ENCODE results near the gene DENND1A.

DNA sequence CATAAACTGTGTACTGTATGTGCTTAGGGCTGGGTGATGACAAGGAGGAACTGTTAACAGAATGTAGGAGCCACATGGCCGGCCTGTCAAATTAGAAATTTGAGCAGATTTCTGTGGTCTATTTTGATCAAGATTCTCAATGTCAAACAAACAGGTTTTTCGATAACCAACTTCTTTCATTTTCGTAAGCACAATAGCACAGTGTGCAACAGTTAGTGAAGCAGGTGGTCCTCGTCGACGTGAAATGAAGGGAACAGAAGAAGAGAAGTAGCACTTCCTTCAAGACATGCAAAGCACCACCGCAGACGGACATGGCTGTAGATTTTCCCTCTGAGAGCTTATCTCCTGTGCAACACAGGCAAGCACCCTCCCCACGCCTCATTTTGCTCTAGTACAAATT lies 321.8 kb downstream of the DENND1A start:
- TF ChIP-seq POLR2AphosphoS5 (IDR thresholded peaks at IDR 0.05) (no peak), EP300 (IDR thresholded peaks at IDR 0.05) (no peak), POLR2A (IDR thresholded peaks at IDR 0.05) (no peak)
- TF ChIP-seq, protein P1, sequence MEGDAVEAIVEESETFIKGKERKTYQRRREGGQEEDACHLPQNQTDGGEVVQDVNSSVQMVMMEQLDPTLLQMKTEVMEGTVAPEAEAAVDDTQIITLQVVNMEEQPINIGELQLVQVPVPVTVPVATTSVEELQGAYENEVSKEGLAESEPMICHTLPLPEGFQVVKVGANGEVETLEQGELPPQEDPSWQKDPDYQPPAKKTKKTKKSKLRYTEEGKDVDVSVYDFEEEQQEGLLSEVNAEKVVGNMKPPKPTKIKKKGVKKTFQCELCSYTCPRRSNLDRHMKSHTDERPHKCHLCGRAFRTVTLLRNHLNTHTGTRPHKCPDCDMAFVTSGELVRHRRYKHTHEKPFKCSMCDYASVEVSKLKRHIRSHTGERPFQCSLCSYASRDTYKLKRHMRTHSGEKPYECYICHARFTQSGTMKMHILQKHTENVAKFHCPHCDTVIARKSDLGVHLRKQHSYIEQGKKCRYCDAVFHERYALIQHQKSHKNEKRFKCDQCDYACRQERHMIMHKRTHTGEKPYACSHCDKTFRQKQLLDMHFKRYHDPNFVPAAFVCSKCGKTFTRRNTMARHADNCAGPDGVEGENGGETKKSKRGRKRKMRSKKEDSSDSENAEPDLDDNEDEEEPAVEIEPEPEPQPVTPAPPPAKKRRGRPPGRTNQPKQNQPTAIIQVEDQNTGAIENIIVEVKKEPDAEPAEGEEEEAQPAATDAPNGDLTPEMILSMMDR (IDR thresholded peaks at IDR 0.05), result no peak
